GM12865 (cell line): ENCODE results near the gene ELL.
"Not testable (repeated sequence)": the region's sequence is repeated elsewhere in the genome, so short reads cannot be mapped to it uniquely, and the experiment has no call there.

Experiments
- DNase-seq: peaks from one replicate; pipeline ENCODE4 v3.0.0; 2010; ENCODE audit warnings: low read depth
- H3K4me3 ChIP-seq: 2 replicates; pipeline ENCODE4 v1.5.1; 2011; ENCODE audit warnings: mild to moderate bottlenecking, low read depth, low read length, control low read depth
- CTCF ChIP-seq: IDR thresholded peaks from 2 replicates; pipeline ENCODE4 v1.5.1; 2011; ENCODE audit warnings: low read length, control low read depth, low read depth, inconsistent platforms; ENCODE audit not compliant: insufficient read depth; ENCODE audit errors: missing control alignments

ELL gene

GRCh38 chr19:18532168-18532890, 10.5 kb upstream of the ELL start:
- TF ChIP-seq CTCF: no peak
- no peak for DNase-seq
- H3K4me3 ChIP-seq: no peak overlapping the region

- TF ChIP-seq CTCF: no peak
- DNase-seq: no peak
- no peak overlapping the region for H3K4me3 ChIP-seq
These were observed 9.6 kb upstream of the ELL start for GRCh38 chr19:18531485-18531884.

- no peak overlapping the region for H3K4me3 ChIP-seq
- no peak for DNase-seq
- TF ChIP-seq CTCF: no peak
These were observed 7.9 kb upstream of the ELL start for GRCh38 chr19:18529782-18530181.

DNA sequence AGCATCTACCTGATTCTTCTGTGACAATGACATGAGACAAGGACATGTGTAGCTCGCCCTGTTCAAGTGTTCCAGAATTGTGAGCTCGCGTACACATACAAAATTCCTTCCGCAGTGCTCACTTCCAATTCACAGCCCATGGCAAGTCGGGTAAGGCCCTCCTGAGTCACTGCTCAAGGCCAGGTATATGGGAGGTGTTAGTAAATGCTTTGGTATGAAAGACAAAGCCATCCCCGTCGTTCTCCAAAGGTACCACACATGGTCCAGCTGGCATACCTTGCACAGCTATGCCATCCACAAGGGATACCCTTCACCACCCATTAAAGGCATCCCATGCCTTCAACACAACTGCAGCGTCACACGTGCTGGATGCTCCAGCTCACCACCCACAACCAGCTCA, 4.4 kb upstream of the ELL start:
- no peak for TF ChIP-seq CTCF
- no peak overlapping the region for H3K4me3 ChIP-seq
- DNase-seq: no peak

DNA sequence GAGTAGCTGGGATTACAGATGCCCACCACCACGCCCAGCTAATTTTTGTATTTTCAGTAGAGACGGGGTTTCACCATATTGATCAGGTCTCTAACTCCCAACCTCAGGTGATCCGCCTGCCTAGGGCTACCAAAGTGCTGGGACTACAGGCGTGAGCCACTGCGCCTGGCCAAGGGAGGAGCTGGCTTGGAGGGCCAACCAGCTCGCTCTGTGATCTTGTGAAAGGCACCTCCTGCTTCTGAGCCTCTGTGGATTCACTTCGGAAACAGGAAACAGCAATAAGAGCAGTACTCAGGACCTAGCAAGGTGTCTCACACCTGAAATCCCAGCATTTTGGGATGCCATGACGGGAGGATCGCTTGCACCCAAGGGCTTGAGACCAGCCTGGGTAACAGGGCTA, 2.0 kb upstream of the ELL start:
- TF ChIP-seq CTCF: no peak
- no peak for DNase-seq
- H3K4me3 ChIP-seq: no peak overlapping the region

- DNase-seq: not testable (repeated sequence)
- peak overlapping the region; percentile 34 for H3K4me3 ChIP-seq
These were observed 1.1 kb upstream of the ELL start for GRCh38 chr19:18522862-18523440.

- H3K4me3 ChIP-seq: peak overlapping the region; percentile 80
- peak; percentile 100 for DNase-seq
- TF ChIP-seq CTCF: no peak
These were observed 423 bp upstream of the ELL start for GRCh38 chr19:18522124-18522861.
